BJ (cell line): ENCODE measurements around the gene OTX1. TPM values are rescaled to one million over a fixed set of nuclear protein-coding genes. Genes with fewer than 3 reads are reported as not detected.

Source experiments
- CTCF ChIA-PET: fragments of 350-600 bp; formaldehyde crosslinking; extraction: SDS; loops from one replicate; lab custom pipeline; 2021; ENCODE audit warnings: antibody characterized with exemption, inconsistent platforms; lab: Yijun Ruan, JAX
- POLR2A ChIA-PET: fragments of 300-600 bp; sonication (Branson Sonifier 250); formaldehyde crosslinking; extraction: SDS; loops from one replicate; lab custom pipeline; 2021; ENCODE audit warnings: antibody characterized with exemption; lab: Charles Lee
- DNase-seq: peaks from one replicate; pipeline ENCODE4 v3.0.0-alpha.2; 2011; ENCODE audit warnings: low read depth
- H3K27me3 ChIP-seq: 2 replicates; pipeline ENCODE4 v1.6.0; 2011; ENCODE audit warnings: low read length; ENCODE audit not compliant: control insufficient read depth, insufficient read depth
- H3K36me3 ChIP-seq: 2 replicates; pipeline ENCODE4 v1.5.1; 2011; ENCODE audit warnings: low read length; ENCODE audit not compliant: control insufficient read depth, insufficient read depth
- H3K4me3 ChIP-seq: 2 replicates; pipeline ENCODE4 v1.5.1; 2011; ENCODE audit warnings: low read depth, mild to moderate bottlenecking, control low read depth, low read length
- polyA plus RNA-seq: library from polyadenylated mRNA; depleted of rRNA; stranded (reverse); fragments of >200 nt; gene quantifications from 2 replicates; pipeline ENCODE4 v1.2.3, GENCODE V29; 2011
- TF ChIP-seq, protein P1 (sequence below): IDR thresholded peaks from 2 replicates; pipeline ENCODE4 v1.5.1; 2011; ENCODE audit warnings: low read depth, mild to moderate bottlenecking, control low read depth, inconsistent platforms, low read length, moderate library complexity; ENCODE audit not compliant: insufficient read depth

The OTX1 gene
- polyA plus RNA-seq, 1 experiment: not detected

DNA sequence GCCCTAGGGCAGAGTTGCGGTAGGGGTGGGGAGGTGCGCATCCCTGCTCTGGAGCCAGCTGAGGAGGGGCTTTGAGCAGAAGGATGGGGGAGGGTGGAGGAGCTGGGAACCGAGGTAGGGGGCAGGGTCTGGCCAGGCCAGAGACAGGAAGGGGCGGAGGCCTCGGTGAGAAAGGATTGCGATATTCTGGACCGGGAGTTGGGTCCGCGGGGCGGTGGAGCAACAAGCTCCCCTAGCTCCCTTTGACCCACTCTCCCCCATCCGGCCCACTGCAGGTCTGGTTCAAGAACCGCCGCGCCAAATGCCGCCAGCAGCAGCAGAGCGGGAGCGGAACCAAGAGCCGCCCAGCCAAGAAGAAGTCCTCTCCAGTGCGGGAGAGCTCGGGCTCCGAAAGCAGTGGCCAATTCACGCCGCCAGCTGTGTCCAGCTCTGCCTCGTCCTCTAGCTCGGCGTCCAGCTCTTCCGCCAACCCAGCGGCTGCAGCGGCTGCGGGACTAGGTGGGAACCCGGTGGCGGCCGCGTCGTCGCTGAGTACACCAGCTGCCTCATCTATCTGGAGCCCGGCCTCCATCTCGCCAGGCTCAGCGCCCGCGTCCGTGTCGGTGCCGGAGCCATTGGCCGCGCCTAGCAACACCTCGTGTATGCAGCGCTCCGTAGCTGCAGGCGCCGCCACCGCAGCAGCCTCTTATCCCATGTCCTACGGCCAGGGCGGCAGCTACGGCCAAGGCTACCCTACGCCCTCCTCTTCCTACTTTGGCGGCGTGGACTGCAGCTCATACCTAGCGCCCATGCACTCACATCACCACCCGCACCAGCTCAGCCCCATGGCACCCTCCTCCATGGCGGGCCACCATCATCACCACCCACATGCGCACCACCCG is 4.8 kb downstream of the OTX1 start:
- peaks cover 55% of the 10 kb centered on the region for H3K27me3 ChIP-seq
- H3K4me3 ChIP-seq: no peak overlapping the region
- CTCF ChIA-PET: no interaction called here

DNA sequence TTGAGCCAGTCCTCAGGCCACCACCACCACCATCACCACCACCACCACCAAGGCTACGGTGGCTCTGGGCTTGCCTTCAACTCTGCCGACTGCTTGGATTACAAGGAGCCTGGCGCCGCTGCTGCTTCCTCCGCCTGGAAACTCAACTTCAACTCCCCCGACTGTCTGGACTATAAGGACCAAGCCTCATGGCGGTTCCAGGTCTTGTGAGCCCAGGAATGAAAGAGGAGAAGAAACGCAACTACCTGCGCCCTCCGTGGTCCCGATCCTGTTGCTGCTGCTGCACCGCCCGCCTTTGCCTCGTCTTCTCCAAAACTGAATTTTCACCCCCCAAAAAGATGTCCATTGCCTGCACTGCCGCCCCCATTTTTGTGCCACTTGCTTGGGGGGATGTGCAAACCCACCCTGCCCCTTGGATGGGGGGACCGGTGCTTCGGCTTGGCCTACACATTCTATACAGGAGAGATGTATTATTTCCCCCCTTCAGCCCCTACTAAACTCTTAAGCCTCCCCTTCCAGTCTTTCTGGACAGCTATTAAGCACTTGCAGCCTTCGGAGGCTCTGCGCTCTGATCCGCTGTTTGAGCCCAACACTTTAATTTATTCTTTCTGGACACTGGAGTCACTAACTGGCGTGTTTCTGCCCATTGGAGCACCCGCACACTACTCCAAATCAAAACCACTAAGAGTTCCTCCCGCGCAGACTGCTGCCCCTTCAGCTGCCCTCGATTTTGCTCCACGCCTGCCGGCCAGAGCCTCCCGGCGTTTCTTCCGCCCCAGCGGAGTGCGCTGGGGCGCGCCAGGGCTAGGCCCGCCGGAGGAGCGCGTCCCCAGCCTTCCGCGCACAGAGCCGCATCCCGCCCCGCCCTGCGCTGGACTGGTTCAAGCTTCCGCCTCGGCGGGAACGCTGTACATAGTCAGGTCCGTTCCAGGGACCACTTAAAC is 5.7 kb downstream of the OTX1 start:
- no peak for DNase-seq
- CTCF ChIA-PET: no interaction called here
- TF ChIP-seq, protein P1, sequence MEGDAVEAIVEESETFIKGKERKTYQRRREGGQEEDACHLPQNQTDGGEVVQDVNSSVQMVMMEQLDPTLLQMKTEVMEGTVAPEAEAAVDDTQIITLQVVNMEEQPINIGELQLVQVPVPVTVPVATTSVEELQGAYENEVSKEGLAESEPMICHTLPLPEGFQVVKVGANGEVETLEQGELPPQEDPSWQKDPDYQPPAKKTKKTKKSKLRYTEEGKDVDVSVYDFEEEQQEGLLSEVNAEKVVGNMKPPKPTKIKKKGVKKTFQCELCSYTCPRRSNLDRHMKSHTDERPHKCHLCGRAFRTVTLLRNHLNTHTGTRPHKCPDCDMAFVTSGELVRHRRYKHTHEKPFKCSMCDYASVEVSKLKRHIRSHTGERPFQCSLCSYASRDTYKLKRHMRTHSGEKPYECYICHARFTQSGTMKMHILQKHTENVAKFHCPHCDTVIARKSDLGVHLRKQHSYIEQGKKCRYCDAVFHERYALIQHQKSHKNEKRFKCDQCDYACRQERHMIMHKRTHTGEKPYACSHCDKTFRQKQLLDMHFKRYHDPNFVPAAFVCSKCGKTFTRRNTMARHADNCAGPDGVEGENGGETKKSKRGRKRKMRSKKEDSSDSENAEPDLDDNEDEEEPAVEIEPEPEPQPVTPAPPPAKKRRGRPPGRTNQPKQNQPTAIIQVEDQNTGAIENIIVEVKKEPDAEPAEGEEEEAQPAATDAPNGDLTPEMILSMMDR: no peak
- no peaks in the 10 kb centered on the region for H3K36me3 ChIP-seq
- H3K4me3 ChIP-seq: no peak overlapping the region
- POLR2A ChIA-PET: no interaction called here
- H3K27me3 ChIP-seq: peaks cover 55% of the 10 kb centered on the region

More for the DNA sequence above, 4.8 kb downstream of the OTX1 start:
- H3K36me3 ChIP-seq: no peaks in the 10 kb centered on the region
- DNase-seq: no peak
- TF ChIP-seq, protein P1: no peak
- POLR2A ChIA-PET: no interaction called here

DNA sequence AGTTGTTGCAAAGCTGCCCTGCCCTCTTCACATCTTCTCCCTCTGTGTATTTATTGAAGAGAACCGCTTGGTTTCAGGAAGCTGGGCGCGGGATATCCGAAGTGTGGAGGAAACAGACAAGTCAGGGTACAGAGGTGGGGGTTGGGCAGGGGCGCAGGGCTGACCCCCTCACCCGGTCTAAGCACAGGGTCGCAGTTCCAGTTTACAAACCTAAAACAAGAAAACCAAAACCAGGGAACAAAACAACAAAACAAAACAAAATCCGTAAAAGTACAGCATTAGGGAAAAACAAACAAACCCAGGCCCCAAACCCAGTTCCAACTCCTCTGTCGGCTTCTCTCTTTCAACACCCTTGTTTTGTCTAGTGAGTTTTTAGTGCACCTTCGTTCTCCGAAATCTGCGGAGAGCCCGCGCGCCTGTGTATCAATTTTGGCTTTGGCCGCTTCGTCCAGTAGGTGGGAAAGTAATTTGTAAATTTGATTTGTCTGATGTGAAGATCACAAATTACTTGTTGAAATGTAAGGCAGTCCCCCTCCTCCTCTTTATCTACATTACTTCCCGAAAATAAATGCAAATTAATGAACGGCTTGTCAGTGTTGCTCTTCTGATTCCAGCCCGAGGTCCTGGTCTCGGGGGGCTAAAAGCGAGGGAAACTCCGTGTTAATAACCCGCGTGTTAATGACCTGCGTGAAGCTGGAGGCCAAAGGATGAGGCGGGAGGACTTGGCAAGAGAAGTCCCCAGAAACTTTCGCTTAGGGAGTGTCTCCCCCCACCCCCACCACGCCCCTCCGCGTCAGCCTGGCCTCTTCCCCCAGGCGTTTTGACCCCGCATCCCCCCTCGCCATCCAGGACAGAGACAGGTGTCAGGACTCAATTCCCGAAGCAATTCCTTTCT is 6.9 kb downstream of the OTX1 start:
- peaks cover 58% of the 10 kb centered on the region for H3K27me3 ChIP-seq
- ChIA-PET CTCF (no interaction called here), POLR2A (no interaction called here)
- DNase-seq: no peak
- H3K4me3 ChIP-seq: no peak overlapping the region
- TF ChIP-seq, protein P1: no peak
- no peaks in the 10 kb centered on the region for H3K36me3 ChIP-seq

DNA sequence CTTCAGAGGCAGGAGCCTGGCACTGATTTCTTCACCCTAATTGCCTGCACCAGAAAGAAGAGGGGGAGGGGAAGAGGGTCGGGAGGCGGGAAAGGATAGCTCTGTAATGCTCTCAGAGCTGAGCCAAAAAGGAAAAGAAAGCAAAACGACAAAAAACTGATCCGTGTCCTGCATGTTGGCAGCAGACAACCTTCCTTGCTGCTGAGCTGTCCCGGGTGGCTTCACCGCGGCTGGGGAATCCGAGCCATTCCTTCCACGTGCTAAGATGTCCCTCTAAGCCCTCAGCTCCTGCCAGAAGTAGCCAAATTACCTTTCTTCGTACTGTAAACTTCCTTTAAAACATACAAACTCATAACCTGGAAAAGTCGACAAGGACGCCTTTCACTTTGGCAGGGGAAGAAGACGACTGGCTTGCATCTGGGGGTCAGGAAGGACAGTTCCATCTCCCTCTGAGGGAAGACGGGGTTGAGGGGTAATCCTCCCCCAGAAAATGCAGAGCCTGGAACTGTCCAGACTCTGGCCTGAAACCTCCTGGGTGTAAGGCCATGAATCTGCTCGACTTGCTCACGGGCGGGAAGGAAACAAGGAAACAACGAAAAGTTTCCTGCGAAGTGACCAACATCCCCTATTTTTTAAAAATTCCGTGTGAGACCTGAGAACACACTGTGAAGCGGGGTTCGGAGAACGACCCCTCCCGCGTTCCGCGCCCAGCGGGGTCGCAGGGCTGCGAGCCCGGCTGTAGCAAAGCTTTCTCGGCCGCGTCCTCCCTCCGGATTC is 7.7 kb downstream of the OTX1 start:
- Histone ChIP-seq H3K36me3 (no peaks in the 10 kb centered on the region), H3K27me3 (peaks cover 59% of the 10 kb centered on the region), H3K4me3 (no peak overlapping the region)
- ChIA-PET POLR2A (no interaction called here), CTCF (no interaction called here)
- no peak for DNase-seq
- TF ChIP-seq, protein P1: no peak
